Germinal center (tissue), 1 donor: Measurements from ENCODE around the gene SREBF1.
A peak's percentile ranks its signal among the peaks of the same experiment; 100 is the strongest.

Source experiments
- DNase-seq: peaks from one replicate; pipeline ENCODE4 v3.0.0; 2012; ENCODE audit warnings: mixed read lengths, low spot score

Gene SREBF1

GRCh38 chr17:17836818-17837379, at the start of gene SREBF1:
Gene SREBF1 (minus strand): TSS chr17:17836986. CDS start chr17:17836817, 169 bp downstream.
- peak; percentile 87 for DNase-seq

- DNase-seq: no peak
These were observed 49.4 kb upstream of the SREBF1 start for GRCh38 chr17:17886226-17886625.

GRCh38 chr17:17884391-17885357, 47.9 kb upstream of the SREBF1 start:
- no peak for DNase-seq

GRCh38 chr17:17883801-17884200, 47.0 kb upstream of the SREBF1 start:
- DNase-seq: no peak

- no peak for DNase-seq
These were observed 45.3 kb upstream of the SREBF1 start for GRCh38 chr17:17882082-17882581.

- DNase-seq: no peak
These were observed 43.9 kb upstream of the SREBF1 start for GRCh38 chr17:17880577-17881196.

- DNase-seq: no peak
These were observed 41.0 kb upstream of the SREBF1 start for GRCh38 chr17:17877529-17878358.

- DNase-seq: no peak
These were observed 40.3 kb upstream of the SREBF1 start for GRCh38 chr17:17876959-17877528.

- no peak for DNase-seq
These were observed 37.7 kb upstream of the SREBF1 start for GRCh38 chr17:17874478-17874877.

GRCh38 chr17:17873450-17873991, 36.7 kb upstream of the SREBF1 start:
- DNase-seq: no peak

- no peak for DNase-seq
These were observed 36.0 kb upstream of the SREBF1 start for GRCh38 chr17:17872547-17873345.

- DNase-seq: no peak
These were observed 35.1 kb upstream of the SREBF1 start for GRCh38 chr17:17871913-17872312.

- no peak for DNase-seq
These were observed 33.5 kb upstream of the SREBF1 start for GRCh38 chr17:17870247-17870646.

GRCh38 chr17:17868641-17869522, 32.1 kb upstream of the SREBF1 start:
- DNase-seq: no peak

- no peak for DNase-seq
These were observed 30.1 kb upstream of the SREBF1 start for GRCh38 chr17:17866897-17867296.

- DNase-seq: no peak
These were observed 29.6 kb upstream of the SREBF1 start for GRCh38 chr17:17866425-17866824.

GRCh38 chr17:17865035-17865434, 28.2 kb upstream of the SREBF1 start:
- DNase-seq: no peak

- DNase-seq: no peak
These were observed 24.0 kb upstream of the SREBF1 start for GRCh38 chr17:17860766-17861107.
